ENCODE measurements around the gene C4BPB. TPM values are rescaled to one million over a fixed set of nuclear protein-coding genes. Genes with fewer than 3 reads are reported as not detected.

Gene C4BPB
- total and polyA plus RNA-seq, 2 of the 13 experiments (the other 11 are each of a cell fraction or from before 2014, with no cell fraction given): 155 to 266 TPM

GRCh38 chr1:207060596-207060995 lies 28.1 kb upstream of the C4BPB start:
- BruUV-seq (replicated peaks): no TSS peak
- no peak for FAIRE-seq

GRCh38 chr1:207062058-207062457 lies 26.6 kb upstream of the C4BPB start:
- no peaks in the 10 kb centered on the region for H4K20me1 ChIP-seq (ENCODE audit: insufficient read depth, low read length)
- POLR2A ChIA-PET: no interaction called here
- CTCF ChIA-PET (ENCODE audit: low intra/inter-chr PET ratio, low total read pairs): no interaction called here
- peaks cover 4 to 25% of the 10 kb centered on the region in 2 experiments; a peak in 4 of 5 replicates for H3K36me3 ChIP-seq (replicated peaks in 1 of 2; ENCODE audit: control insufficient read depth in 1 of 2, insufficient read depth in 2 of 2, low read length in 2 of 2)
- in situ Hi-C loops (cut with HindIII; ENCODE audit: extremely low pct_ligation_motif_present, low pct_unique_long_range_greater_than_20kb) (no loop called here), intact Hi-C loops (cut with micrococcal nuclease; ENCODE audit: unreplicated experiment) (no loop called here)
- no peak overlapping the region for H3K27ac ChIP-seq (ENCODE audit: extremely low read length, insufficient read depth, low read length)
- DNase-seq (ENCODE audit: low spot score) (no peak), FAIRE-seq (no peak), ATAC-seq (no peak)
- H3K4me2 ChIP-seq (ENCODE audit: low read depth, low read length): no peak overlapping the region
- H3K4me1 ChIP-seq (ENCODE audit: insufficient read depth, low read length): peaks cover 4% of the 10 kb centered on the region
- no peaks in the 10 kb centered on the region for H3K9me3 ChIP-seq (ENCODE audit: low read length)
- TF ChIP-seq, protein P1, sequence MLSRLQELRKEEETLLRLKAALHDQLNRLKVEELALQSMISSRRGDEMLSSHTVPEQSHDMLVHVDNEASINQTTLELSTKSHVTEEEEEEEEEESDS (CRISPR knock-in tag; IDR thresholded peaks at IDR 0.05; ENCODE audit: borderline replicate concordance): no peak
- TF ChIP-seq ZNF331 (CRISPR knock-in tag; IDR thresholded peaks at IDR 0.05) (no peak), TMF1 (CRISPR knock-in tag; IDR thresholded peaks at IDR 0.05; ENCODE audit: low read depth) (no peak), ZNF761 (CRISPR knock-in tag; conservative IDR thresholded peaks at IDR 0.05) (no peak), ZNF589 (CRISPR knock-in tag; conservative IDR thresholded peaks at IDR 0.05) (no peak), SMARCE1 (IDR thresholded peaks at IDR 0.05; ENCODE audit: borderline replicate concordance) (no peak), MYC (CRISPR knock-in tag; IDR thresholded peaks at IDR 0.05; ENCODE audit: borderline replicate concordance) (no peak), SIN3B (IDR thresholded peaks at IDR 0.05; ENCODE audit: low read length) (no peak)
- TF ChIP-seq, protein P2, sequence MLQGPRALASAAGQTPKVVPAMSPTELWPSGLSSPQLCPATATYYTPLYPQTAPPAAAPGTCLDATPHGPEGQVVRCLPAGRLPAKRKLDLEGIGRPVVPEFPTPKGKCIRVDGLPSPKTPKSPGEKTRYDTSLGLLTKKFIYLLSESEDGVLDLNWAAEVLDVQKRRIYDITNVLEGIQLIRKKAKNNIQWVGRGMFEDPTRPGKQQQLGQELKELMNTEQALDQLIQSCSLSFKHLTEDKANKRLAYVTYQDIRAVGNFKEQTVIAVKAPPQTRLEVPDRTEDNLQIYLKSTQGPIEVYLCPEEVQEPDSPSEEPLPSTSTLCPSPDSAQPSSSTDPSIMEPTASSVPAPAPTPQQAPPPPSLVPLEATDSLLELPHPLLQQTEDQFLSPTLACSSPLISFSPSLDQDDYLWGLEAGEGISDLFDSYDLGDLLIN (CRISPR knock-in tag; IDR thresholded peaks at IDR 0.05; ENCODE audit: borderline replicate concordance): no peak
- TF ChIP-seq, protein P3, sequence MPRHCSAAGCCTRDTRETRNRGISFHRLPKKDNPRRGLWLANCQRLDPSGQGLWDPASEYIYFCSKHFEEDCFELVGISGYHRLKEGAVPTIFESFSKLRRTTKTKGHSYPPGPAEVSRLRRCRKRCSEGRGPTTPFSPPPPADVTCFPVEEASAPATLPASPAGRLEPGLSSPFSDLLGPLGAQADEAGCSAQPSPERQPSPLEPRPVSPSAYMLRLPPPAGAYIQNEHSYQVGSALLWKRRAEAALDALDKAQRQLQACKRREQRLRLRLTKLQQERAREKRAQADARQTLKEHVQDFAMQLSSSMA (CRISPR knock-in tag; IDR thresholded peaks at IDR 0.05): no peak
- no peak overlapping the region for H2AFZ ChIP-seq (ENCODE audit: low read length)
- H3K4me3 ChIP-seq (replicated peaks in 1 of 3; ENCODE audit: insufficient read depth in 1 of 3, low read depth in 2 of 3, low read length in 3 of 3): no peak overlapping the region
- H3K27me3 ChIP-seq (ENCODE audit: control insufficient read depth in 1 of 2, insufficient read depth in 2 of 2, low read length in 2 of 2): no peaks in the 10 kb centered on the region
- 100% methylated on average over 1 of the region's 1 CpG for WGBS (ENCODE audit: low lambda C conversion rate)
- BruUV-seq (replicated peaks): no TSS peak
- H3K79me2 ChIP-seq (ENCODE audit: insufficient read depth, low read length): no peaks in the 10 kb centered on the region
- no peak overlapping the region for H3K9ac ChIP-seq (ENCODE audit: insufficient read depth, low read depth, low read length)

More at GRCh38 chr1:207060596-207060995, 28.1 kb upstream of the C4BPB start:
- Histone ChIP-seq H3K27ac (ENCODE audit: extremely low read length, insufficient read depth, low read length) (no peak overlapping the region), H3K79me2 (ENCODE audit: insufficient read depth, low read length) (no peaks in the 10 kb centered on the region), H3K4me3 (replicated peaks in 1 of 3; ENCODE audit: insufficient read depth in 1 of 3, low read depth in 2 of 3, low read length in 3 of 3) (no peak overlapping the region), H3K9ac (ENCODE audit: insufficient read depth, low read depth, low read length) (no peak overlapping the region), H3K4me2 (ENCODE audit: low read depth, low read length) (no peak overlapping the region), H3K36me3 (replicated peaks in 1 of 2; ENCODE audit: control insufficient read depth in 1 of 2, insufficient read depth in 2 of 2, low read length in 2 of 2) (peaks cover 4 to 25% of the 10 kb centered on the region in 2 experiments; a peak in 4 of 5 replicates), H4K20me1 (ENCODE audit: insufficient read depth, low read length) (no peaks in the 10 kb centered on the region), H3K9me3 (ENCODE audit: low read length) (no peaks in the 10 kb centered on the region), H3K4me1 (ENCODE audit: insufficient read depth, low read length) (no peaks in the 10 kb centered on the region), H2AFZ (ENCODE audit: low read length) (no peak overlapping the region), H3K27me3 (ENCODE audit: control insufficient read depth in 1 of 2, insufficient read depth in 2 of 2, low read length in 2 of 2) (no peaks in the 10 kb centered on the region)
- ChIA-PET CTCF (ENCODE audit: low intra/inter-chr PET ratio, low total read pairs) (no interaction called here), POLR2A (interaction anchor here (1.3 kb wide), 1 partner anchor 15 kb away, joined by 3 read pairs; no protein-coding TSS in a partner anchor)
- intact Hi-C loops (cut with micrococcal nuclease; ENCODE audit: unreplicated experiment): no loop called here
- peak; percentile 95 for TF ChIP-seq ATF7 (IDR thresholded peaks at IDR 0.05)
- no peak for TF ChIP-seq ATF7 (CRISPR knock-in tag; IDR thresholded peaks at IDR 0.05)
- no peak for TF ChIP-seq CAMTA2 (CRISPR knock-in tag; IDR thresholded peaks at IDR 0.05; ENCODE audit: borderline replicate concordance)
- TF ChIP-seq ZNF275 (CRISPR knock-in tag; IDR thresholded peaks at IDR 0.05; ENCODE audit: borderline replicate concordance): no peak
- no peak for TF ChIP-seq ATRX (CRISPR knock-in tag; IDR thresholded peaks at IDR 0.05; ENCODE audit: borderline replicate concordance)
- in situ Hi-C loops (cut with HindIII; ENCODE audit: extremely low pct_ligation_motif_present, low pct_unique_long_range_greater_than_20kb): no loop called here
- 81% methylated on average over 3 of the region's 3 CpGs for WGBS (ENCODE audit: low lambda C conversion rate)
- DNase-seq (ENCODE audit: low spot score) (no peak), ATAC-seq (no peak)
